GM18909 (cell line): ENCODE measurements around the gene DNM2.
"Not testable (repeated sequence)": the region's sequence is repeated elsewhere in the genome, so short reads cannot be mapped to it uniquely, and the experiment has no call there.

Experiments used
- ATAC-seq: cut with Tn5 transposase; IDR thresholded peaks from one replicate; pipeline ENCODE4 v1.9.1; 2021; ENCODE audit warnings: mild to moderate bottlenecking; ENCODE audit not compliant: unreplicated experiment, poor library complexity

DNM2 gene

GRCh38 chr19:10717356-10718204, at the start of gene DNM2:
TSS of gene DNM2 (plus strand) at chr19:10718079. CDS start at chr19:10718243, 164 bp downstream.
- ATAC-seq = peak; percentile 88

DNA sequence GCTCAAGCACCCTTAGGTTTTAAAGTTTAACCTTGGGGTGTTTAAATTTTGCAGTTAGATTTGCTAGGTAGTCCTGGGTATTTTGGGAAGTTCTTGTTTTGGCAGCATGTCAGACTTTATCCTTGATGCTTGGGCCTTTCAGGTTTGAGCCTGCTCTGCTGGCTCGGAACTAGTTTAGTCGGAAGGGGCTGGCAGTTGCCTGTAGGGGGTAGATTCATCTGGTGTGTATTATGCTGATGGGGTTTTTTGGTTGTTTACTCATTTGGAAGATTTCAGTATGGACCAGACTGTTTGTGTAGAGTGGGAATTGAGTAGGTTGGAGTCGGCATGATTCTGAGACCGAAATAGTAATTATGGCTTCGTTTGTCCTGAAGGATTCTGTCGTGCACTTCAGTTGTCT, 48.6 kb upstream of the DNM2 start:
- no peak for ATAC-seq

DNA sequence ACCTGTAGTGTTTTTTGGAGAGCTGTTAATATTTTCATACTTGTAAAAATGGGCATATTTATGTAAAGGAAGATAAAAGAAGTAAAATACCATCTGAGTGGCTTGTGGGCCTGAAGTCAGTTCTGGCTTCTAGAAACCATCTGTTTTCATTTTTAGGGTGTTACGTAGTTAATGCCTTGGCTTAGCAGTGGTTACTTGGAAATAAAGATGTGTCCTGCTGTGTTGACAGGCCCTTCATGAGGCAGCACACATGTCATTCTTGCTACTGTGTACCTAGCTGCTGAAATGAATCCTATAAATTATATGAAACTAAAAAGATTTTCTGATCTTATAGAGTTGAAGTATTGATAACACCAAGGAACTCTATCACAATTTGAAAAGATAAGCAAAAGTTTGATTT, 47.7 kb upstream of the DNM2 start:
- no peak for ATAC-seq

- no peak for ATAC-seq
Measured at GRCh38 chr19:10670876-10671804, 46.7 kb upstream of the DNM2 start.

- not testable (repeated sequence) for ATAC-seq
Measured at GRCh38 chr19:10671922-10672321, 46.0 kb upstream of the DNM2 start.

- ATAC-seq = not testable (repeated sequence)
Measured at GRCh38 chr19:10675214-10675613, 42.7 kb upstream of the DNM2 start.

DNA sequence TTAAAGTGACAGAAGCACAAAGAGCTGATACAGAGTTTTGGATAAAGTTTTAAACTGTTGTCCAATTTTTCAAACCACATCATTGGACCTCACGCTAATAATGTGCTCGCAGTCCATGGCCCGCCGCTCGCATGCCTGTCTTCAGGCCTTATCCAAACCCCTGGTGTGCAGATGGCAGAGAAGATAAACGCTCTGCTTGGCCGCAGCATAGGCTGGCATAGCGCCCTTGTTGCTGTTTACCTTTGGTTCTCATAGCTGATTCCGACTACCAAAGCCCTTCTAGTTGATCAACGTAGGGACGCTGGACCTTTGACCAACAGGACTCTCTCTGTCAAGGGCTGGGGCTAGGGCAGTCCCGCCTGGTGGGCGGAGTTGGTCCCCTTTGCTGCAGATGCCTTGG, 40.1 kb upstream of the DNM2 start:
- ATAC-seq = no peak

DNA sequence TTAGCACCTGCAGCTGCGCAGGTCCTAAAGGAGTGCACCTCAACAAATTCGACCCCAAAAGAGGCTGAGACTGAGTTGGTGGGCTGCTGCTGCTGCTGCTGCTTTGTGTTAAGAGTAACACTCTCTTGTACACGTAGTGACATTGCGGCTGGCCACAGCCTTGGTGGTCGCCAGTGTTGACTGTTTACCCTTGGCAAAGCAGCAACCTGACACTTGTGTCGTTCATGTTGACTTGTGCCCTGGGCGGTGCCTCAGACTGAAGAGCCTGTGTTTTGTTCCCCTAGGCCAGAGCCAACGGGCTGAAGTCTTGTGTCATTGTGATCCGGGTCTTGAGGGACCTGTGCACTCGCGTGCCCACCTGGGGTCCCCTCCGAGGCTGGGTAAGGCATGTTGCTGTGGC, 39.1 kb upstream of the DNM2 start:
- no peak for ATAC-seq

- no peak for ATAC-seq
Measured at GRCh38 chr19:10679743-10680142, 38.1 kb upstream of the DNM2 start.

- no peak for ATAC-seq
Measured at GRCh38 chr19:10680545-10681135, 37.2 kb upstream of the DNM2 start.

- no peak for ATAC-seq
Measured at GRCh38 chr19:10681658-10682057, 36.2 kb upstream of the DNM2 start.

DNA sequence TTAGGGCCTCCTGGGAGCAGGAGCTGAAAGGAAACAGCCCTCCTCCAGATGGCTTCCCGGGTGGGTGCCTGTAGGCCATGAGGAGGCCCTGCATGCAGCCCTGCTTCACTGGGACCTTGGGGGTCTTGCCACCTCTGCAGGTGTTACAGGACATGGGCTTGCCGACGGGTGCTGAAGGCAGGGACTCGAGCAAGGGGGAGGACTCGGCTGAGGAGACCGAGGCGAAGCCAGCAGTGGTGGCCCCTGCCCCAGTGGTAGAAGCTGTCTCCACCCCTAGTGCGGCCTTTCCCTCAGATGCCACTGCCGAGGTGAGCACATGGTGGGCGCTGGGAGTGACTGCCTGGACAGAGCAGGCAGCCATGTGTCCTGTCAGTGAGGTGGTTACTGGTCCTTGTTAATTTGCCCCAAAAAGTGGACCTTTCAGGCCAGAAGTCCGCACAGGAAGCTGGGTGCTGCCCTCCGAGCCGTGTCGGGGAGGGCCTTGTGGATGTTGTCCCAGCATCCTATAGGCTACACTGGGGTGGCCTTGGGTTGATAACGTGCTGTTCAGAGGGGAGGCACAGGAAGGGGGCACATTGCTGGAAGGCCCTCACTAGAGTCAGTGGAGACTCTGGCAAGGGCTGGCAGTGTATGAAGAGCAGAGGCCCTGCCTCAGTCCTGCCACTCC, 35.3 kb upstream of the DNM2 start:
- ATAC-seq = no peak

DNA sequence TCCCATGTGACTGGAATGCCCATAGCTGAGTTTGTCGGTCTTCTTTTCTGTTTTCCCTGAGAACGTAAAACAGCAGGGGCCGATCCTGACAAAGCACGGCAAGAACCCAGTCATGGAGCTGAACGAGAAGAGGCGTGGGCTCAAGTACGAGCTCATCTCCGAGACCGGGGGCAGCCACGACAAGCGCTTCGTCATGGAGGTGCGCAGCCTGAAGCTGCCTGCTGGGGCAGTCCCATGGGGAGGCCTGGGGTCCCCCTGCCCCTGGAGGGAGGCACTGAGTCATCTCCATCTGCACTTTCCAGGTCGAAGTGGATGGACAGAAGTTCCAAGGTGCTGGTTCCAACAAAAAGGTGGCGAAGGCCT, 34.8 kb upstream of the DNM2 start:
- ATAC-seq = no peak

DNA sequence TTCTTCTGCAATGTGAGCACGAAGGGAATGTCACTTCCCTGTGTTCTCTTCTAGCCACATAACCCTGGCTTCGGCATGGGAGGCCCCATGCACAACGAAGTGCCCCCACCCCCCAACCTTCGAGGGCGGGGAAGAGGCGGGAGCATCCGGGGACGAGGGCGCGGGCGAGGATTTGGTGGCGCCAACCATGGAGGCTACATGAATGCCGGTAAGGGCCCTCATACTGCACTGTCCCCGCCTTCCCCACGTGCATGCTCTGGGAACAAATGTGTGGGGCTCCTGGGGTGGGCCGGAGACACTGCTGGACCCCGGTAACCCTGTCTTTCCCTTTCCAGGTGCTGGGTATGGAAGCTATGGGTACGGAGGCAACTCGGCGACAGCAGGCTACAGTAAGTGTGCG, 34.3 kb upstream of the DNM2 start:
- no peak for ATAC-seq

- no peak for ATAC-seq
Measured at GRCh38 chr19:10685210-10685609, 32.7 kb upstream of the DNM2 start.

DNA sequence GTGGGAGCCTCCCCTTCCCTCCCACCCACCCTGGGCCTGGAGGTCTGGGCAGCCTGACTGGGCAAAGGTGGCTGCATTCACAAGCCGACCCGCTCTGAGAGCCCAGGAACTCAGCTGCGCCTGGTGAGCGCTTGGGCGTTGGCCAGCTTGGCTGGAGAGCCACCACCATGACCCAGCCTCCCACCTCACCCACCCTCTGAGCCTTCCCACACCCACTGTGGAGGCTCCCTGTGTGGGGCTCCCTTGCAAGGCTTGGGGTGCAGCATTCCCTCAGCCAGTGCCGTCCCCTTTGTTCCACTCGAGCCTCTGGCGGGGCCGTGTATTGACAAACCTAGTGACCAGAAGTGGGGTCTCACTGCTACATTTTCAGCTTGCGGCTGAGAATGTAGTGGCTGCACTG, 31.7 kb upstream of the DNM2 start:
- no peak for ATAC-seq

DNA sequence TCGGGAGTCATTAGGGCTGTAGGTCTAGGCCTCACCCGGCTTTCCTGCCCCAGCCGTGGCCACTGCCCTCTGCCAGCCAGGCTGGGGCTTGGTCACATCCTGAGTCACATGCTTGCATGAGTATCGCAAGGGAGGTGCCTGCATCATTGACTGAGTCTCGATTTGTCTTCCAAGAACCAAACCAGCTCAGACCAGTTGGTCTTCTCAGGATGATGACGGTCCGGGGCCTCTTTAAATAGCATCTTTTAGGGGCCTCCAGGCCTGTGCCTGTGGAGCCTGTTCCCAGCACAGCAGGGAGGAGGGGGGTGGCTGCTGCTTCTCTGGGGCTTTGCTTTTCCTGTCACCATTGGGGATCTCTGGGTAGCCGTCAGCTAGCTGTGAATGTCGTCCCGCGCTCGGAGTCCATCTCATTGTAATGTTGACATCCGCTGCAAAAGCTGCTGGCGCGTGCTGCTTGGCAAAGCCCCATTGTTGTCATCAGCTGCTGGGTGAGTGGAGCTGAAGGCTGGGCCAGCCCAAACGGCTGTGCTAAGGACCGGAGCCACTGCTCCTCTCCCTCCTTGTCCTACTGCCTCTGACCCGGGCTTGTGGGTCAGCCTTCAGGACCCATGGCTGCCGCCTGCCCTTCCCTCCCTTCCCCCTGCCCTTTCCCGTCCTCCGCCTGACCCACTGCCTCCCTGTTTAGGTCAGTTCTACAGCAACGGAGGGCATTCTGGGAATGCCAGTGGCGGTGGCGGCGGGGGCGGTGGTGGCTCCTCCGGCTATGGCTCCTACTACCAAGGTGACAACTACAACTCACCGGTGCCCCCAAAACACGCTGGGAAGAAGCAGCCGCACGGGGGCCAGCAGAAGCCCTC, 31.0 kb upstream of the DNM2 start:
- no peak for ATAC-seq

- no peak for ATAC-seq
Measured at GRCh38 chr19:10687518-10688288, 30.2 kb upstream of the DNM2 start.
